Adrenal gland (tissue), 12 donors: ENCODE results near the gene SLC12A6. TPM values are rescaled to one million over a fixed set of nuclear protein-coding genes. Genes with fewer than 3 reads are reported as not detected.

Source experiments
- DNase-seq, 7 donors: peaks; one replicate each; pipeline ENCODE4 v3.0.0-alpha.2; 2019 to 2020
- H3K27ac ChIP-seq, 5 donors: fragments of 200-600 bp; sonication (generic) in 4 of 5; 1 replicate in 3 of 5; 2 replicates in 2 of 5; pipeline versions ENCODE4 v1.5.1 to v1.8.0; 2016 to 2020; ENCODE audit warnings: mild to moderate bottlenecking in 1 of 5
- H3K27me3 ChIP-seq: fragments of 200-600 bp; 2 replicates; pipeline ENCODE4 v1.8.0; 2021
- H3K36me3 ChIP-seq, 2 donors: fragments of 200-600 bp; replicated peaks in 1 of 2; 1 replicate in 1 of 2; 2 replicates in 1 of 2; pipeline versions ENCODE4 v1.5.1 to v1.8.0; 2018 to 2022
- H3K4me1 ChIP-seq, 2 donors: fragments of 200-600 bp; replicated peaks in 1 of 2; 1 replicate in 1 of 2; 2 replicates in 1 of 2; pipeline versions ENCODE4 v1.5.1 to v1.8.0; 2018 to 2021
- H3K4me3 ChIP-seq, 4 donors: fragments of 200-600 bp; sonication (generic) in 3 of 4; one replicate each; pipeline ENCODE4 v1.5.1; 2016 to 2018
- H3K9me3 ChIP-seq, 3 donors: fragments of 200-600 bp; sonication (generic) in 1 of 3; replicated peaks in 1 of 3; 1 replicate in 2 of 3; 2 replicates in 1 of 3; pipeline versions ENCODE4 v1.5.1 to v1.8.0; 2016 to 2021
- CTCF ChIP-seq, 6 experiments: fragments of 450-650 bp in 4 of 6; fragments of 200-600 bp in 2 of 6; sonication (generic) in 1 of 6; IDR thresholded peaks; 1 replicate in 5 of 6; 2 replicates in 1 of 6; pipeline versions ENCODE4 v1.5.1 to v1.8.0; 2016 to 2021; ENCODE audit warnings: antibody characterized with exemption in 6 of 6, mild to moderate bottlenecking in 2 of 6, moderate library complexity in 1 of 6
- POLR2A ChIP-seq, 2 donors: fragments of 450-650 bp; IDR thresholded peaks; one replicate each; pipeline ENCODE4 v1.6.1; 2017; ENCODE audit warnings: antibody characterized with exemption in 2 of 2, mild to moderate bottlenecking in 2 of 2, moderate library complexity in 1 of 2
- WGBS, 4 donors: extraction: QIAGEN DNeasy Blood & Tissue Kit in 2 of 4; methylation state at CpG; one replicate each; pipeline versions ENCODE4 v1.1.5 to v1.1.7; 2013 to 2017; 5-methylcytosine and 5-hydroxymethylcytosine counted together
- intact Hi-C, 2 donors: fragments of 100-400 bp; cut with DNase I; formaldehyde crosslinking; loops; one replicate each; pipeline versions ENCODE4 v1.14.1 to v1.15.0; 2022 to 2023
- polyA plus RNA-seq, 3 donors: library from polyadenylated mRNA; stranded (reverse); fragments of 200-250 nt in 2 of 3; fragments of 350-450 nt in 1 of 3; fragmentation: Illumina TruSeq in 1 of 3; extraction: RNeasy Lipid Tissue Mini Kit (QIAGEN cat#74804) in 1 of 3; gene quantifications; one replicate each; pipeline ENCODE4 v1.2.3, GENCODE V29; 2013 to 2014
- total RNA-seq, 9 donors: library from RNA; depleted of rRNA in 4 of 9; stranded (reverse); fragments of >200 nt in 4 of 9; fragments of 120-200 nt in 1 of 9; fragmentation: NEBNext Ultra II Directional in 1 of 9; extraction: Animal tissue kit (Norgen Biotek cat#: 25700) in 1 of 9; gene quantifications; one replicate each; pipeline versions ENCODE4 v1.1.0 to v1.2.4, GENCODE V29; 2013 to 2023
- donor health status: healthy with polysubstance abuse.
- donor health status: Bipolar disorder and iron deficiency.
- donor health status: DM: yes; HTN: yes; CAD: no.
- donor health status: DM: no; HTN: no; CAD: no.
- donor health status: DM: no; HTN: no; CAD: no.
- donor health status: DM: yes; HTN: yes; CAD: no.

The SLC12A6 gene
- total and polyA plus RNA-seq, 12 donors: 3.3 to 101 (median 17.3) TPM

- no peak overlapping the region for H3K27ac ChIP-seq
Measured at GRCh38 chr15:34341381-34342212, 4.0 kb upstream of the SLC12A6 start.

DNA sequence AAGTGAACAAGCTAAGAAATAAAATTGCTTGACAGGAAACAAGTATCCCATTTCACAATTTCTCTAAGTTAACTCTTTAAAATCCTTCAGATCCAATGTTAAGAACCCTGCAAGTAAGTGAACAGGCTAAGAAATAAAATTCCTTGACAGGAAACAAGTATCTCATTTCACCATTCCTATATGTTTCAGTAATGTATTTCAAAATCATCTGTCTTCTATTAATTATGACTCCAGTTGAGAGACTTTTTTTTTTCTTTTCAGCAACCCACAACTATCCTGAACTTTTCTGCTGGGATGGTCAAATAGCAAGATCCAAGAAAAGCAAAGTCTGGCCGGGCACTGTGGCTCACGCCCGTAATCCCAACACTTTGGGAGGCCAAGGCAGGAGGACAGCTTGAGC, 2.4 kb upstream of the SLC12A6 start:
- TF ChIP-seq POLR2A (IDR thresholded peaks at IDR 0.05) (no peak), CTCF (IDR thresholded peaks at IDR 0.05) (no peak)
- WGBS, 4 donors: 93 to 97% (median 95%) methylated on average over 3 of the region's 3 CpGs
- Histone ChIP-seq H3K36me3 (peaks cover 0 to 9% of the 10 kb centered on the region in 2 donors), H3K4me3 (no peak overlapping the region), H3K9me3 (no peaks in the 10 kb centered on the region), H3K27me3 (no peaks in the 10 kb centered on the region), H3K27ac (no peak overlapping the region), H3K4me1 (peaks cover 10 to 26% of the 10 kb centered on the region in 2 donors)
- intact Hi-C loops: loop anchor here in 1 of 2 donors (10.0 kb wide), 1 partner anchor 245 kb away; the partner anchor contains the start of gene GOLGA8B
- no peak for DNase-seq

More at GRCh38 chr15:34341381-34342212, 4.0 kb upstream of the SLC12A6 start:
- intact Hi-C loops: loop anchor here in 1 of 2 donors (10.0 kb wide), 1 partner anchor 243 kb away; the partner anchor contains the start of gene GOLGA8B
- H3K4me3 ChIP-seq: peak overlapping the region in 1 of 4 donors; percentile 84
- 95% methylated on average over 15 of the region's 15 CpGs for WGBS, 4 donors
- TF ChIP-seq CTCF (IDR thresholded peaks at IDR 0.05): no peak
- no peak for TF ChIP-seq POLR2A (IDR thresholded peaks at IDR 0.05)
- peak in 1 of 7 donors; percentile 52 for DNase-seq
- peaks cover 10 to 15% of the 10 kb centered on the region in 2 donors for H3K4me1 ChIP-seq
- H3K36me3 ChIP-seq: peaks cover 0 to 9% of the 10 kb centered on the region in 2 donors
- H3K9me3 ChIP-seq: no peaks in the 10 kb centered on the region
- no peaks in the 10 kb centered on the region for H3K27me3 ChIP-seq

GRCh38 chr15:34338347-34338746, 766 bp upstream of the SLC12A6 start:
- H3K27me3 ChIP-seq: no peaks in the 10 kb centered on the region
- peak overlapping the region in 2 of 5 donors; percentile 86 to 93 for H3K27ac ChIP-seq
- H3K4me1 ChIP-seq: peaks cover 10 to 26% of the 10 kb centered on the region in 2 donors
- intact Hi-C loops: no loop called here
- no peak for TF ChIP-seq CTCF (IDR thresholded peaks at IDR 0.05)
- no peak for TF ChIP-seq POLR2A (IDR thresholded peaks at IDR 0.05)
- no peaks in the 10 kb centered on the region for H3K9me3 ChIP-seq
- peaks cover 0 to 9% of the 10 kb centered on the region in 2 donors for H3K36me3 ChIP-seq
- DNase-seq: peak in 2 of 7 donors; percentile 24 to 27
- WGBS, 4 donors: 72 to 78% (median 76%) methylated on average over 16 of the region's 16 CpGs
- H3K4me3 ChIP-seq: peak overlapping the region in 1 of 4 donors; percentile 77

GRCh38 chr15:34336991-34337556, 507 bp downstream of the SLC12A6 start:
- WGBS, 4 donors: 2% methylated on average over 20 to 26 of the region's 26 CpGs
- peak in 3 of 7 donors; percentile 10 to 26 (median 21) for DNase-seq

More at GRCh38 chr15:34336991-34337556, 507 bp downstream of the SLC12A6 start:
- Histone ChIP-seq H3K4me3 (peak overlapping the region; percentile 64 to 91 (median 72)), H3K27me3 (no peaks in the 10 kb centered on the region), H3K27ac (peak overlapping the region in 4 of 5 donors; percentile 71 to 93 (median 79)), H3K36me3 (peaks cover 0 to 9% of the 10 kb centered on the region in 2 donors), H3K9me3 (no peaks in the 10 kb centered on the region), H3K4me1 (peaks cover 8 to 24% of the 10 kb centered on the region in 2 donors)
- TF ChIP-seq CTCF (IDR thresholded peaks at IDR 0.05): no peak
- TF ChIP-seq POLR2A (IDR thresholded peaks at IDR 0.05): no peak
- intact Hi-C loops: no loop called here
